GM12801 (cell line): Measurements from ENCODE around the gene SLC22A31.

ENCODE experiments used
- TF ChIP-seq, protein P1 (sequence below): IDR thresholded peaks from one replicate; pipeline ENCODE4 v1.5.1; 2011; ENCODE audit warnings: control low read depth; ENCODE audit not compliant: insufficient read length; ENCODE audit errors: extremely low read depth

The SLC22A31 gene

GRCh38 chr16:89150090-89150835 lies 50.1 kb downstream of the SLC22A31 start:
- TF ChIP-seq, protein P1, sequence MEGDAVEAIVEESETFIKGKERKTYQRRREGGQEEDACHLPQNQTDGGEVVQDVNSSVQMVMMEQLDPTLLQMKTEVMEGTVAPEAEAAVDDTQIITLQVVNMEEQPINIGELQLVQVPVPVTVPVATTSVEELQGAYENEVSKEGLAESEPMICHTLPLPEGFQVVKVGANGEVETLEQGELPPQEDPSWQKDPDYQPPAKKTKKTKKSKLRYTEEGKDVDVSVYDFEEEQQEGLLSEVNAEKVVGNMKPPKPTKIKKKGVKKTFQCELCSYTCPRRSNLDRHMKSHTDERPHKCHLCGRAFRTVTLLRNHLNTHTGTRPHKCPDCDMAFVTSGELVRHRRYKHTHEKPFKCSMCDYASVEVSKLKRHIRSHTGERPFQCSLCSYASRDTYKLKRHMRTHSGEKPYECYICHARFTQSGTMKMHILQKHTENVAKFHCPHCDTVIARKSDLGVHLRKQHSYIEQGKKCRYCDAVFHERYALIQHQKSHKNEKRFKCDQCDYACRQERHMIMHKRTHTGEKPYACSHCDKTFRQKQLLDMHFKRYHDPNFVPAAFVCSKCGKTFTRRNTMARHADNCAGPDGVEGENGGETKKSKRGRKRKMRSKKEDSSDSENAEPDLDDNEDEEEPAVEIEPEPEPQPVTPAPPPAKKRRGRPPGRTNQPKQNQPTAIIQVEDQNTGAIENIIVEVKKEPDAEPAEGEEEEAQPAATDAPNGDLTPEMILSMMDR = no peak

DNA sequence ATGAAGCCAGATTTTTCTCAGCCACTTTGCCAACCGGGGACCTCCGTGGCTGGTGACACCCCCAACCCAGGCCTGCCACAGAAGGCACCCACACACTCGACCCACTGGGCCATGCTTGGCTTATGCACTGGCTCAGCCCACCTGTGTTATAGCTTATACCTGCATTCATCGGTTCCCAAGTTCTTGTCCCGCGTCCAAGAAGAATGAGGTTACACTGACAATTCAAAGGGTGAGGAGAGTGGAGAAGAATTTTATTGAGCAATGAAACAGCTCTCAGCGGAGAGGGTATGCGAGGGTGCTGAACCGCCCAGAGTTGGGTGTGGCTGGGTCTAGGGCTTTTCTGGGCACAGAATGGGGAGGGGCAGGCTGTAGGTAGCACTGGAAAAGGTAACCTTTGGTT lies 51.0 kb downstream of the SLC22A31 start:
- TF ChIP-seq, protein P1 = no peak

GRCh38 chr16:89147085-89147817 lies 53.1 kb downstream of the SLC22A31 start:
- TF ChIP-seq, protein P1 = no peak

GRCh38 chr16:89146211-89147005 lies 53.9 kb downstream of the SLC22A31 start:
- TF ChIP-seq, protein P1 = no peak
